ENCODE data around the gene SPTBN1. TPM values are rescaled to one million over a fixed set of nuclear protein-coding genes. Genes with fewer than 3 reads are reported as not detected.

Gene SPTBN1
- total RNA-seq, 2 experiments from 2014 or later, result 132 to 183 TPM

DNA sequence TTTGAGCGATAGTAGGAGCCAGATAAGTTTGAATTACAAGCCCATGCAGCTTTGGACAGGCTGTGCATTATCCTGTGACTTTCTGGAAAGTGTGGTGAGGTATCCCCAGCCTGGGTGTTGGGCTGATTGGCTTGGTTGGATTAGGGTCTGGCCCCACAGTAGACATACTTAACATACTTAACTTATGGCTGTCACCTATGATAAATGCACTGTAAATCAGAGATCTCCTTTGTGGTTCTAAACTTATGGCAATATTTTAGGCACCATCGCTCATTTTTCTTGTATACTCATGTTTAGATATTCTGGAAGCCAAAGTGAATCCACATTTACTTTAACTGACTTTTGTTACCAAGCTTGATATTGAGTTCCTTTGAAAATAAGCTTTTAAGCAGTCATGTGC is 54.8 kb downstream of the SPTBN1 start:
- no peak overlapping the region for H3K4me3 ChIP-seq (ENCODE audit: low read depth, low read length, poor library complexity, severe bottlenecking)
- DNase-seq (ENCODE audit: low spot score), result no peak
- no peaks in the 10 kb centered on the region for H4K20me1 ChIP-seq (ENCODE audit: insufficient read depth, low read length)
- H3K4me2 ChIP-seq (ENCODE audit: low read length), result no peak overlapping the region
- no TSS peak for BruUV-seq (replicated peaks)
- intact Hi-C loops (cut with micrococcal nuclease; ENCODE audit: unreplicated experiment), result no loop called here
- no peak for TF ChIP-seq EZH2phosphoT487 (IDR thresholded peaks at IDR 0.05; ENCODE audit: borderline replicate concordance, low read depth, low read length)
- TF ChIP-seq, protein P1, sequence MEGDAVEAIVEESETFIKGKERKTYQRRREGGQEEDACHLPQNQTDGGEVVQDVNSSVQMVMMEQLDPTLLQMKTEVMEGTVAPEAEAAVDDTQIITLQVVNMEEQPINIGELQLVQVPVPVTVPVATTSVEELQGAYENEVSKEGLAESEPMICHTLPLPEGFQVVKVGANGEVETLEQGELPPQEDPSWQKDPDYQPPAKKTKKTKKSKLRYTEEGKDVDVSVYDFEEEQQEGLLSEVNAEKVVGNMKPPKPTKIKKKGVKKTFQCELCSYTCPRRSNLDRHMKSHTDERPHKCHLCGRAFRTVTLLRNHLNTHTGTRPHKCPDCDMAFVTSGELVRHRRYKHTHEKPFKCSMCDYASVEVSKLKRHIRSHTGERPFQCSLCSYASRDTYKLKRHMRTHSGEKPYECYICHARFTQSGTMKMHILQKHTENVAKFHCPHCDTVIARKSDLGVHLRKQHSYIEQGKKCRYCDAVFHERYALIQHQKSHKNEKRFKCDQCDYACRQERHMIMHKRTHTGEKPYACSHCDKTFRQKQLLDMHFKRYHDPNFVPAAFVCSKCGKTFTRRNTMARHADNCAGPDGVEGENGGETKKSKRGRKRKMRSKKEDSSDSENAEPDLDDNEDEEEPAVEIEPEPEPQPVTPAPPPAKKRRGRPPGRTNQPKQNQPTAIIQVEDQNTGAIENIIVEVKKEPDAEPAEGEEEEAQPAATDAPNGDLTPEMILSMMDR (conservative IDR thresholded peaks at IDR 0.05; ENCODE audit: low read length), result no peak
- no peaks in the 10 kb centered on the region for H3K36me3 ChIP-seq (ENCODE audit: insufficient read depth, low read length)
- no peaks in the 10 kb centered on the region for H3K9me2 ChIP-seq (ENCODE audit: insufficient read depth, low read length)
- H3K4me1 ChIP-seq (ENCODE audit: insufficient read depth, low read length, poor library complexity, severe bottlenecking), result no peaks in the 10 kb centered on the region
- H2AFZ ChIP-seq (ENCODE audit: low read length), result no peak overlapping the region
- H3K9me3 ChIP-seq (ENCODE audit: low read length), result no peaks in the 10 kb centered on the region
- CTCF ChIA-PET (ENCODE audit: unreplicated experiment), result no interaction called here
- POLR2A ChIA-PET, result interaction anchor here (0.9 to 1.0 kb wide), 2 partner anchors 14 to 404 kb away, joined by 3 read pairs; no protein-coding TSS in a partner anchor
- no peak overlapping the region for H3K27ac ChIP-seq (ENCODE audit: low read depth, low read length, poor library complexity, severe bottlenecking)
- no peaks in the 10 kb centered on the region for H3K79me2 ChIP-seq (ENCODE audit: insufficient read depth, low read depth, low read length)

GRCh38 chr2:54512183-54512582 is 56.1 kb downstream of the SPTBN1 start:
- intact Hi-C loops (cut with micrococcal nuclease; ENCODE audit: unreplicated experiment), result no loop called here
- H4K20me1 ChIP-seq (ENCODE audit: insufficient read depth, low read length), result no peaks in the 10 kb centered on the region
- ChIA-PET CTCF (ENCODE audit: unreplicated experiment) (no interaction called here), POLR2A (no interaction called here)
- H3K36me3 ChIP-seq (ENCODE audit: insufficient read depth, low read length), result no peaks in the 10 kb centered on the region
- TF ChIP-seq EZH2phosphoT487 (IDR thresholded peaks at IDR 0.05; ENCODE audit: borderline replicate concordance, low read depth, low read length), result no peak
- TF ChIP-seq, protein P1 (conservative IDR thresholded peaks at IDR 0.05; ENCODE audit: low read length), result no peak
- H3K4me2 ChIP-seq (ENCODE audit: low read length), result no peak overlapping the region
- H3K27ac ChIP-seq (ENCODE audit: low read depth, low read length, poor library complexity, severe bottlenecking), result no peak overlapping the region
- no peaks in the 10 kb centered on the region for H3K9me3 ChIP-seq (ENCODE audit: low read length)
- no peak for DNase-seq (ENCODE audit: low spot score)
- H3K9me2 ChIP-seq (ENCODE audit: insufficient read depth, low read length), result no peaks in the 10 kb centered on the region
- no peak overlapping the region for H3K4me3 ChIP-seq (ENCODE audit: low read depth, low read length, poor library complexity, severe bottlenecking)
- no peaks in the 10 kb centered on the region for H3K79me2 ChIP-seq (ENCODE audit: insufficient read depth, low read depth, low read length)
- no peaks in the 10 kb centered on the region for H3K4me1 ChIP-seq (ENCODE audit: insufficient read depth, low read length, poor library complexity, severe bottlenecking)
- no TSS peak for BruUV-seq (replicated peaks)
- H2AFZ ChIP-seq (ENCODE audit: low read length), result no peak overlapping the region

GRCh38 chr2:54512663-54513362 is 56.7 kb downstream of the SPTBN1 start:
- no peak overlapping the region for H3K27ac ChIP-seq (ENCODE audit: low read depth, low read length, poor library complexity, severe bottlenecking)
- no peaks in the 10 kb centered on the region for H3K36me3 ChIP-seq (ENCODE audit: insufficient read depth, low read length)
- no peak for DNase-seq (ENCODE audit: low spot score)
- H3K9me3 ChIP-seq (ENCODE audit: low read length), result no peaks in the 10 kb centered on the region
- intact Hi-C loops (cut with micrococcal nuclease; ENCODE audit: unreplicated experiment), result no loop called here
- H3K4me2 ChIP-seq (ENCODE audit: low read length), result no peak overlapping the region
- H2AFZ ChIP-seq (ENCODE audit: low read length), result no peak overlapping the region
- TF ChIP-seq EZH2phosphoT487 (IDR thresholded peaks at IDR 0.05; ENCODE audit: borderline replicate concordance, low read depth, low read length), result no peak
- TF ChIP-seq, protein P1 (conservative IDR thresholded peaks at IDR 0.05; ENCODE audit: low read length), result no peak
- BruUV-seq (replicated peaks), result no TSS peak
- ChIA-PET CTCF (ENCODE audit: unreplicated experiment) (interaction anchor here (0.6 kb wide), 1 partner anchor 146 kb away, joined by 3 read pairs; no protein-coding TSS in a partner anchor), POLR2A (interaction anchor here (0.6 kb wide), 1 partner anchor 411 kb away, joined by 4 read pairs; no protein-coding TSS in a partner anchor)
- H3K79me2 ChIP-seq (ENCODE audit: insufficient read depth, low read depth, low read length), result no peaks in the 10 kb centered on the region
- H3K4me3 ChIP-seq (ENCODE audit: low read depth, low read length, poor library complexity, severe bottlenecking), result no peak overlapping the region
- H3K4me1 ChIP-seq (ENCODE audit: insufficient read depth, low read length, poor library complexity, severe bottlenecking), result no peaks in the 10 kb centered on the region
- no peaks in the 10 kb centered on the region for H4K20me1 ChIP-seq (ENCODE audit: insufficient read depth, low read length)
- H3K9me2 ChIP-seq (ENCODE audit: insufficient read depth, low read length), result no peaks in the 10 kb centered on the region

All from OCI-LY7 (cell line).